DND-41 (cell line): ENCODE results near the gene FFAR4.

ENCODE experiments used
- CTCF ChIP-seq: IDR thresholded peaks from 2 replicates; pipeline ENCODE4 v1.5.1; 2012; ENCODE audit warnings: borderline replicate concordance, low read length, moderate library complexity, mild to moderate bottlenecking; ENCODE audit not compliant: poor library complexity, severe bottlenecking; ENCODE audit errors: extremely low read depth
- EZH2 ChIP-seq: IDR thresholded peaks from 3 replicates; pipeline ENCODE4 v1.6.1; 2012; ENCODE audit warnings: borderline replicate concordance, low read depth, mild to moderate bottlenecking, moderate library complexity, low read length, inconsistent platforms; ENCODE audit not compliant: severe bottlenecking

DNA sequence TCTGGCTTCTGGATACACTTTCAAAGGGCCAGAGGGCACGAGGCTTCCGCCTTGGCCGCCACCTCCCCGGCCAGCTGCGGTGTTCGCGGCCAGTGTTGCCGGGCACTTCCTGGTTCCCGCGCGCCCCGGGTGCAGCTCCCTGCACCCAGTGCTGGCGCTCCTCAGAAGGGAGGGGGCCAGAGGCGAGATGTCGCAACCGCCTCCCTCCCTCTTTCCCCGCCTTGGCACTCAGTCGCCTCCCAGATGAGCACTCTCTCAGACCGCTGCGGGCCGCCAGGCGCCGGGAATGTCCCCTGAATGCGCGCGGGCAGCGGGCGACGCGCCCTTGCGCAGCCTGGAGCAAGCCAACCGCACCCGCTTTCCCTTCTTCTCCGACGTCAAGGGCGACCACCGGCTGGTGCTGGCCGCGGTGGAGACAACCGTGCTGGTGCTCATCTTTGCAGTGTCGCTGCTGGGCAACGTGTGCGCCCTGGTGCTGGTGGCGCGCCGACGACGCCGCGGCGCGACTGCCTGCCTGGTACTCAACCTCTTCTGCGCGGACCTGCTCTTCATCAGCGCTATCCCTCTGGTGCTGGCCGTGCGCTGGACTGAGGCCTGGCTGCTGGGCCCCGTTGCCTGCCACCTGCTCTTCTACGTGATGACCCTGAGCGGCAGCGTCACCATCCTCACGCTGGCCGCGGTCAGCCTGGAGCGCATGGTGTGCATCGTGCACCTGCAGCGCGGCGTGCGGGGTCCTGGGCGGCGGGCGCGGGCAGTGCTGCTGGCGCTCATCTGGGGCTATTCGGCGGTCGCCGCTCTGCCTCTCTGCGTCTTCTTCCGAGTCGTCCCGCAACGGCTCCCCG lies at the start of gene FFAR4:
- TF ChIP-seq CTCF (no peak), EZH2 (no peak)
